ENCODE data around the gene SPAG7. TPM values are rescaled to one million over a fixed set of nuclear protein-coding genes. Genes with fewer than 3 reads are reported as not detected.

Gene SPAG7
- total RNA-seq, 3 donors from 2014 or later, result 42.6 to 57.8 (median 55.2) TPM

GRCh38 chr17:4950075-4950745 lies 17.4 kb downstream of the SPAG7 start:
- H3K4me3 ChIP-seq, result peak overlapping the region; percentile 98 to 100 (median 99)
- peak overlapping the region; percentile 97 to 99 for H3K27ac ChIP-seq
- no peaks in the 10 kb centered on the region for H3K27me3 ChIP-seq
- TF ChIP-seq POLR2AphosphoS5 (IDR thresholded peaks at IDR 0.05), result no peak
- no peak for TF ChIP-seq POLR2A (IDR thresholded peaks at IDR 0.05)
- TF ChIP-seq, protein P1, sequence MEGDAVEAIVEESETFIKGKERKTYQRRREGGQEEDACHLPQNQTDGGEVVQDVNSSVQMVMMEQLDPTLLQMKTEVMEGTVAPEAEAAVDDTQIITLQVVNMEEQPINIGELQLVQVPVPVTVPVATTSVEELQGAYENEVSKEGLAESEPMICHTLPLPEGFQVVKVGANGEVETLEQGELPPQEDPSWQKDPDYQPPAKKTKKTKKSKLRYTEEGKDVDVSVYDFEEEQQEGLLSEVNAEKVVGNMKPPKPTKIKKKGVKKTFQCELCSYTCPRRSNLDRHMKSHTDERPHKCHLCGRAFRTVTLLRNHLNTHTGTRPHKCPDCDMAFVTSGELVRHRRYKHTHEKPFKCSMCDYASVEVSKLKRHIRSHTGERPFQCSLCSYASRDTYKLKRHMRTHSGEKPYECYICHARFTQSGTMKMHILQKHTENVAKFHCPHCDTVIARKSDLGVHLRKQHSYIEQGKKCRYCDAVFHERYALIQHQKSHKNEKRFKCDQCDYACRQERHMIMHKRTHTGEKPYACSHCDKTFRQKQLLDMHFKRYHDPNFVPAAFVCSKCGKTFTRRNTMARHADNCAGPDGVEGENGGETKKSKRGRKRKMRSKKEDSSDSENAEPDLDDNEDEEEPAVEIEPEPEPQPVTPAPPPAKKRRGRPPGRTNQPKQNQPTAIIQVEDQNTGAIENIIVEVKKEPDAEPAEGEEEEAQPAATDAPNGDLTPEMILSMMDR (IDR thresholded peaks at IDR 0.05), result no peak
- no peaks in the 10 kb centered on the region for H3K36me3 ChIP-seq
- no peaks in the 10 kb centered on the region for H3K9me3 ChIP-seq
- H3K4me1 ChIP-seq, result peaks cover 8 to 22% of the 10 kb centered on the region in 2 donors
- DNase-seq (ENCODE audit: low spot score in 2 of 2), result no peak
- intact Hi-C loops (cut with DNase I; ENCODE audit: low total_unique reads), result no loop called here

DNA sequence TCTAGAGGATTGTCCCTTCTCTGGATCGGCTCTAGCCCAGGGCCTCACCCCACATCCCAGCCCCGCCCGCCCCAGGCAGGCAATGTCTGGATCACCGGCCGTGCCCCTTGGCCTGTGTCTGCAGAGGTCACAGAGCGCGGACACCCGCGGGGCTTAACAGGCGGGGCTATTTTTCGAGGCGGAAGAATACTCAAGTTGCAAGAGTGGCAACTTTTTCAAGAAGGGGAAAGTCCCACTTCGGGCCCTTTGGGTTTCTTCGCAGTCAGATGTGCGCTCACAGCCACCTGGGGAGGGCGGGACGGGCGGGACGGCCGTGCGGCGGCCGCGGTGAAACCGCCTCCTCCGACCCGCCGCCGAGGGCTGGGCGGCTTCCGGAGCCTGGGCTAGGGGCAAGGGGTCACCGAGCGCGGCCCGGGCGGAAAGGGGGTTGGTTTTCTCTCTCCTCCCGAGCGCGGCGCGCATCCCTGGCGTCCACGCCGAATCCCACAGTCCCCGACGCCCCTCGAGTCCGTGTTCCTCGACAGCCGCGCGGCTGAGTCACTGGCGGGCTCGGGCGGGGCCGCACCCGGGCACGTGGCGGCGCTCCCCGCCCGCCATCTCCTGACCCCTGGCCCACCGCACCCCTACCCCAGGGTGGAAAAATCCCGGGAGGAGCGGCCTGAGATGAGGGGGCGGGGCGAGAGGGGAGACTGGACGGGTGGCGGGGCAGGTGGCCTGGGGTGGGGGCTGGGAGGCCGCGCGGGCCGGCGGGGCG lies 18.1 kb downstream of the SPAG7 start:
- Histone ChIP-seq H3K27me3 (no peaks in the 10 kb centered on the region), H3K4me1 (peaks cover 8 to 29% of the 10 kb centered on the region in 2 donors), H3K9me3 (no peaks in the 10 kb centered on the region), H3K4me3 (peak overlapping the region; percentile 98 to 100 (median 99)), H3K36me3 (no peaks in the 10 kb centered on the region), H3K27ac (peak overlapping the region; percentile 97 to 99)
- peak; percentile 59 to 68 for DNase-seq (ENCODE audit: low spot score in 2 of 2)
- intact Hi-C loops (cut with DNase I; ENCODE audit: low total_unique reads), result loop anchor here (2.0 kb wide), 1 partner anchor 19 kb away; no protein-coding TSS in a partner anchor
- TF ChIP-seq, protein P1 (IDR thresholded peaks at IDR 0.05), result no peak
- peak in 1 of 3 donors; percentile 13 for TF ChIP-seq POLR2AphosphoS5 (IDR thresholded peaks at IDR 0.05)

GRCh38 chr17:4948931-4949320 lies 18.7 kb downstream of the SPAG7 start:
- DNase-seq (ENCODE audit: low spot score in 2 of 2), result peak; percentile 70 to 80
- H3K9me3 ChIP-seq, result no peaks in the 10 kb centered on the region
- intact Hi-C loops (cut with DNase I; ENCODE audit: low total_unique reads), result loop anchor here (2.0 kb wide), 1 partner anchor 20 kb away; no protein-coding TSS in a partner anchor
- peak overlapping the region; percentile 98 to 100 (median 99) for H3K4me3 ChIP-seq
- peaks cover 8 to 29% of the 10 kb centered on the region in 2 donors for H3K4me1 ChIP-seq
- H3K27ac ChIP-seq, result peak overlapping the region; percentile 97 to 99
- H3K27me3 ChIP-seq, result no peaks in the 10 kb centered on the region
- TF ChIP-seq, protein P1 (IDR thresholded peaks at IDR 0.05), result no peak
- peak in 1 of 3 donors; percentile 14 for TF ChIP-seq POLR2AphosphoS5 (IDR thresholded peaks at IDR 0.05)
- H3K36me3 ChIP-seq, result no peaks in the 10 kb centered on the region

DNA sequence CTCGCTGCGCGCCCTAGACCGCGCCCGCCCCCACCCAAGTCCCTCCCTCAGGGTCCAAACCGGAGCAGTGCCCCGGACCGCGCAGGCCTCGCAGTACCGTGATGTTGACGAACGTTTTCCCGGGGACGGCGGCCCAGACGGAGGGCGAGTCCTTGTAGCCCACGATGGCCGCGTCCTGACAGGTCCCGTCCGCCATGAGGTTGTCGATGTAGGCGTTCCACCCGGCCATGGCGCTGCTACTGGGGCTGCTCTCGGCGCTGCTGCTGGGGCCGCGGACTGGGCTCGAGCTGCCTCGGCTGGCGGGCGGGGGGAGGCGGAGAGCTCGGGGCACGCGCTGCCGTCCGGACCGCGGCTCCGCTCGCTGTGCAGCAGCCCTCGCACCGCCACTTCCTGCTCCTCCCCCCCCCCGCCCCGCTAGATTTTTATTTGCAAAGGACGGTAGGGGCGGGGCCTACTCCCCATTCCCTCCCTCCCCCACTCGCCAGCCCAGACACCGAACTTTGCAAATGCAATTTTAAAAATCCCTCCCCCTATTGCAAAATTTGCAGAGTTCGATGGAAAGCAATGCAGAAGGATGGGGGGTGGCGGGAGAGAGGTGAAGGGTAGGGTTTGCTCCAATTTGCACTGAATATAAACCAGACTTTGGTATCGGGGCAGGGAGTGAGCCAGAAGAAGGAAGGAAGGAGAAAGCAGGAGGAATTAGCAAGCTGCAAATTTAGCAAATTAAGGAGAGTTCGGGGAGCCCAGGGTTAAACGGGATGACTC lies 19.3 kb downstream of the SPAG7 start, which contains the start of gene PFN1:
TSS of gene PFN1 (minus strand) at position 365 of the 765 bp plus-strand sequence. CDS start at position 229, 136 bp downstream.
- Histone ChIP-seq H3K4me3 (peak within 1 kb of the TSS; percentile 98 to 100 (median 99)), H3K27me3 (no peaks in the 10 kb centered on the region), H3K4me1 (peaks cover 8 to 29% of the 10 kb centered on the region in 2 donors), H3K9me3 (no peaks in the 10 kb centered on the region), H3K36me3 (no peaks in the 10 kb centered on the region), H3K27ac (peak within 1 kb of the TSS; percentile 97 to 99)
- peak in 2 of 3 donors; percentile 66 to 85 for TF ChIP-seq POLR2AphosphoS5 (IDR thresholded peaks at IDR 0.05)
- TF ChIP-seq POLR2A (IDR thresholded peaks at IDR 0.05), result no peak
- intact Hi-C loops (cut with DNase I; ENCODE audit: low total_unique reads), result loop anchor here (2.0 kb wide), 1 partner anchor 20 kb away; no protein-coding TSS in a partner anchor
- peak; percentile 87 to 92 for DNase-seq (ENCODE audit: low spot score in 2 of 2)

Data from breast epithelium (tissue), 4 donors.